ENCODE data around the gene MOB2.

The MOB2 gene

GRCh38 chr11:1438967-1439330 lies 47.6 kb downstream of the MOB2 start:
- Histone ChIP-seq H3K4me1 (ENCODE audit: low read length) (no peaks in the 10 kb centered on the region), H2AFZ (ENCODE audit: low read depth, low read length) (no peak overlapping the region)
- TF ChIP-seq EZH2phosphoT487 (IDR thresholded peaks at IDR 0.05; ENCODE audit: low read depth) (no peak), CTCF (IDR thresholded peaks at IDR 0.05; ENCODE audit: low read depth, low read length) (no peak)

GRCh38 chr11:1438261-1438966 lies 48.2 kb downstream of the MOB2 start:
- no peak overlapping the region for H3K27ac ChIP-seq (ENCODE audit: low read length)
- no peaks in the 10 kb centered on the region for H3K79me2 ChIP-seq (ENCODE audit: low read length)
- no peak overlapping the region for H2AFZ ChIP-seq (ENCODE audit: low read depth, low read length)
- H3K4me3 ChIP-seq (ENCODE audit: low read length) = no peak overlapping the region
- no peaks in the 10 kb centered on the region for H3K4me1 ChIP-seq (ENCODE audit: low read length)
- no peak overlapping the region for H3K9ac ChIP-seq (ENCODE audit: low read length)
- no peak for TF ChIP-seq CTCF (IDR thresholded peaks at IDR 0.05; ENCODE audit: low read depth, low read length)
- TF ChIP-seq EZH2phosphoT487 (IDR thresholded peaks at IDR 0.05; ENCODE audit: low read depth) = no peak
- H3K36me3 ChIP-seq (replicated peaks; ENCODE audit: low read depth, low read length) = no peaks in the 10 kb centered on the region
- H3K27me3 ChIP-seq (ENCODE audit: low read depth, low read length) = no peaks in the 10 kb centered on the region
- H3K4me2 ChIP-seq (ENCODE audit: low read length) = no peak overlapping the region
- no peaks in the 10 kb centered on the region for H3K9me3 ChIP-seq (ENCODE audit: insufficient read depth, low read length)
- H4K20me1 ChIP-seq (ENCODE audit: insufficient read depth, low read length) = no peaks in the 10 kb centered on the region

More at GRCh38 chr11:1438967-1439330, 47.6 kb downstream of the MOB2 start:
- no peaks in the 10 kb centered on the region for H3K36me3 ChIP-seq (replicated peaks; ENCODE audit: low read depth, low read length)
- H3K4me2 ChIP-seq (ENCODE audit: low read length) = no peak overlapping the region
- no peak overlapping the region for H3K4me3 ChIP-seq (ENCODE audit: low read length)
- no peaks in the 10 kb centered on the region for H3K27me3 ChIP-seq (ENCODE audit: low read depth, low read length)
- no peaks in the 10 kb centered on the region for H3K79me2 ChIP-seq (ENCODE audit: low read length)
- H3K9me3 ChIP-seq (ENCODE audit: insufficient read depth, low read length) = no peaks in the 10 kb centered on the region
- no peak overlapping the region for H3K27ac ChIP-seq (ENCODE audit: low read length)
- H3K9ac ChIP-seq (ENCODE audit: low read length) = no peak overlapping the region
- no peaks in the 10 kb centered on the region for H4K20me1 ChIP-seq (ENCODE audit: insufficient read depth, low read length)

GRCh38 chr11:1437500-1437899 lies 49.1 kb downstream of the MOB2 start:
- no peak overlapping the region for H3K9ac ChIP-seq (ENCODE audit: low read length)
- no peaks in the 10 kb centered on the region for H3K9me3 ChIP-seq (ENCODE audit: insufficient read depth, low read length)
- H3K4me1 ChIP-seq (ENCODE audit: low read length) = no peaks in the 10 kb centered on the region
- no peak overlapping the region for H3K27ac ChIP-seq (ENCODE audit: low read length)
- no peak overlapping the region for H3K4me2 ChIP-seq (ENCODE audit: low read length)
- no peak overlapping the region for H2AFZ ChIP-seq (ENCODE audit: low read depth, low read length)
- no peak overlapping the region for H3K4me3 ChIP-seq (ENCODE audit: low read length)
- no peaks in the 10 kb centered on the region for H3K36me3 ChIP-seq (replicated peaks; ENCODE audit: low read depth, low read length)
- H4K20me1 ChIP-seq (ENCODE audit: insufficient read depth, low read length) = no peaks in the 10 kb centered on the region
- no peaks in the 10 kb centered on the region for H3K27me3 ChIP-seq (ENCODE audit: low read depth, low read length)
- TF ChIP-seq EZH2phosphoT487 (IDR thresholded peaks at IDR 0.05; ENCODE audit: low read depth) (no peak), CTCF (IDR thresholded peaks at IDR 0.05; ENCODE audit: low read depth, low read length) (no peak)
- H3K79me2 ChIP-seq (ENCODE audit: low read length) = no peaks in the 10 kb centered on the region

GRCh38 chr11:1436468-1437039 lies 50.0 kb downstream of the MOB2 start:
- H2AFZ ChIP-seq (ENCODE audit: low read depth, low read length) = no peak overlapping the region
- TF ChIP-seq CTCF (IDR thresholded peaks at IDR 0.05; ENCODE audit: low read depth, low read length) (no peak), EZH2phosphoT487 (IDR thresholded peaks at IDR 0.05; ENCODE audit: low read depth) (no peak)
- H3K9me3 ChIP-seq (ENCODE audit: insufficient read depth, low read length) = no peaks in the 10 kb centered on the region
- H4K20me1 ChIP-seq (ENCODE audit: insufficient read depth, low read length) = no peaks in the 10 kb centered on the region
- H3K4me2 ChIP-seq (ENCODE audit: low read length) = no peak overlapping the region
- H3K9ac ChIP-seq (ENCODE audit: low read length) = no peak overlapping the region
- H3K36me3 ChIP-seq (replicated peaks; ENCODE audit: low read depth, low read length) = no peaks in the 10 kb centered on the region
- H3K4me3 ChIP-seq (ENCODE audit: low read length) = no peak overlapping the region
- H3K27me3 ChIP-seq (ENCODE audit: low read depth, low read length) = no peaks in the 10 kb centered on the region
- no peaks in the 10 kb centered on the region for H3K79me2 ChIP-seq (ENCODE audit: low read length)
- no peak overlapping the region for H3K27ac ChIP-seq (ENCODE audit: low read length)
- no peaks in the 10 kb centered on the region for H3K4me1 ChIP-seq (ENCODE audit: low read length)

Data from OCI-LY3 (cell line).